ENCODE data around the gene HTR7. TPM values are rescaled to one million over a fixed set of nuclear protein-coding genes. Genes with fewer than 3 reads are reported as not detected.
A peak's percentile ranks its signal among the peaks of the same experiment; 100 is the strongest.

HTR7 gene
- total RNA-seq, 2 experiments from 2014 or later: 0.08 TPM

DNA sequence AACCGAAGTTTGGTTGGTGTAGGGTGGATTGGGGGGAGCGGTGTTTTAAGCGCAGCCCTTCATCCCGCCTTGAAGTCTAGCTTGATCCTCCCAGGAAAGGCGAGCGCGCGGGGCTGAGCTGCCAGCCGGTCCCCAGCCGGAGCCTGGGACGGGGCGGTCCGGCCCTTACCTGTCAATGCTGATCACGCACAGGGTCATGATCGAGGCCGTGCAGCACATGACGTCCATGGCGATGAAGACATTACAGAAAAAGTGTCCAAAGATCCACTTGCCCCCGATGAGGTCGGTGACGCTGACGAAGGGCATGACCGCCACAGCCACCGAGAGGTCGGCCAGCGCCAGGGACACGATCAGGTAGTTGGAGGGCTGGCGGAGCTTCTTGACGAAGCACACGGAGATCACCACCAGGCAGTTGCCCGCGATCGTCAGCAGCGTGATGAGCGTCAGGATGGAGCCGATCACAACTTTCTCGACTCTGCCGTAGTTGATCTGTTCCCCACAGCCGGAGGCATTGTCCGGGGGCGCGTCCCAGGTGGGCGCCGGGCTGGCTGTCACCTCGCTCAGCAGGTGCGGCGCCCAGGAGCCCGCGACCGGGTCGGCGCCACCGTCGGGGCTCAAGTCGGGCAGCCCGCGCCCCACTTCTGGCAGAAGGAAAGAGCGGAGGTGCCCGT is 740 bp downstream of the HTR7 start:
- Mint-ChIP-seq H3K9me3 (no peaks in the 10 kb centered on the region), H3K27me3 (peaks cover 84% of the 10 kb centered on the region)

DNA sequence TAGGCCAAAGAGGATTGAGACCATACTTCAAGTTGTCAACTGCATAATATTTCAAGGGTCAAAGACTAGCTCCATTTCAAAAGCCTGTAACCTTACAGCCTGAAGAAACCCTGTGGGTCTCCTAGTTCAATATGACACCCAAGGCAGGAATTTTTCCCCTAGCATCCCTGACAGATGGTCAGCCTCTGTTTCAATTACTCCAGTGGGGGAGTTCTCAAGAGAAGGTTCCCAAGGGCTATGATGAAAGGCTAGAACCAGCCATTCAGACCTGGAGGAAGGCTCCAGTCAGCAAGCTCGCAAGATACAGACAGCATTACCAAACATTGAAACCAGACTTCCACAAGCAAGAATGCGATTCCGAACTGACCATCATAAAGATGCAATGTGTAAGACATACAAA is 1.6 kb downstream of the HTR7 start:
- ChIA-PET CTCF (interaction anchor here (1.7 kb wide), 1 partner anchor 10 kb away, joined by 6 read pairs; no protein-coding TSS in a partner anchor), POLR2A (interaction anchor here (1.1 kb wide), 1 partner anchor 15 kb away, joined by 3 read pairs; the partner anchor contains the start of gene RPP30)
- H3K27me3 Mint-ChIP-seq: peaks cover 85% of the 10 kb centered on the region
- ATAC-seq (ENCODE audit: poor library complexity) (no peak), DNase-seq (no peak)
- H3K36me3 Mint-ChIP-seq (ENCODE audit: low read depth): no peaks in the 10 kb centered on the region
- peaks cover 6% of the 10 kb centered on the region for H3K4me1 Mint-ChIP-seq (ENCODE audit: low read depth)
- no peak overlapping the region for H3K4me3 ChIP-seq (ENCODE audit: low read length)
- H3K4me1 ChIP-seq (ENCODE audit: insufficient read depth, low read length): peaks cover 15% of the 10 kb centered on the region
- H3K27ac Mint-ChIP-seq: no peak overlapping the region
- H3K27ac ChIP-seq (ENCODE audit: low read depth in 1 of 2, low read length in 2 of 2): no peak overlapping the region
- peaks cover 2% of the 10 kb centered on the region for H3K9me3 Mint-ChIP-seq
- H3K27me3 ChIP-seq (ENCODE audit: control insufficient read depth in 1 of 2, insufficient read depth in 2 of 2, low read length in 2 of 2): peaks cover 34 to 63% of the 10 kb centered on the region in 2 experiments
- H3K36me3 ChIP-seq (ENCODE audit: insufficient read depth, low read length): no peaks in the 10 kb centered on the region
- H3K9me3 ChIP-seq (ENCODE audit: control insufficient read depth in 1 of 2, insufficient read depth in 1 of 2, low read length in 2 of 2): peaks cover 5 to 9% of the 10 kb centered on the region in 2 experiments
- intact Hi-C loops (cut with DNase I, micrococcal nuclease): no loop called here
- H3K4me3 Mint-ChIP-seq: peak overlapping the region; percentile 88
- TF ChIP-seq, protein P1, sequence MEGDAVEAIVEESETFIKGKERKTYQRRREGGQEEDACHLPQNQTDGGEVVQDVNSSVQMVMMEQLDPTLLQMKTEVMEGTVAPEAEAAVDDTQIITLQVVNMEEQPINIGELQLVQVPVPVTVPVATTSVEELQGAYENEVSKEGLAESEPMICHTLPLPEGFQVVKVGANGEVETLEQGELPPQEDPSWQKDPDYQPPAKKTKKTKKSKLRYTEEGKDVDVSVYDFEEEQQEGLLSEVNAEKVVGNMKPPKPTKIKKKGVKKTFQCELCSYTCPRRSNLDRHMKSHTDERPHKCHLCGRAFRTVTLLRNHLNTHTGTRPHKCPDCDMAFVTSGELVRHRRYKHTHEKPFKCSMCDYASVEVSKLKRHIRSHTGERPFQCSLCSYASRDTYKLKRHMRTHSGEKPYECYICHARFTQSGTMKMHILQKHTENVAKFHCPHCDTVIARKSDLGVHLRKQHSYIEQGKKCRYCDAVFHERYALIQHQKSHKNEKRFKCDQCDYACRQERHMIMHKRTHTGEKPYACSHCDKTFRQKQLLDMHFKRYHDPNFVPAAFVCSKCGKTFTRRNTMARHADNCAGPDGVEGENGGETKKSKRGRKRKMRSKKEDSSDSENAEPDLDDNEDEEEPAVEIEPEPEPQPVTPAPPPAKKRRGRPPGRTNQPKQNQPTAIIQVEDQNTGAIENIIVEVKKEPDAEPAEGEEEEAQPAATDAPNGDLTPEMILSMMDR (IDR thresholded peaks at IDR 0.05): no peak

More for the DNA sequence above, 740 bp downstream of the HTR7 start:
- intact Hi-C loops (cut with DNase I, micrococcal nuclease): no loop called here
- POLR2A ChIA-PET: interaction anchor here (1.1 kb wide), 1 partner anchor 15 kb away, joined by 3 read pairs; the partner anchor contains the start of gene RPP30
- Mint-ChIP-seq H3K36me3 (ENCODE audit: low read depth) (no peaks in the 10 kb centered on the region), H3K27ac (peak overlapping the region; percentile 50), H3K4me1 (ENCODE audit: low read depth) (peaks cover 6% of the 10 kb centered on the region), H3K4me3 (peak overlapping the region; percentile 88)
- DNase-seq (peak in 4 of 14 experiments; percentile 7 to 53 (median 33)), ATAC-seq (ENCODE audit: poor library complexity) (peak; percentile 43)
- H3K27me3 ChIP-seq (ENCODE audit: control insufficient read depth in 1 of 2, insufficient read depth in 2 of 2, low read length in 2 of 2): peaks cover 34 to 62% of the 10 kb centered on the region in 2 experiments
- H3K36me3 ChIP-seq (ENCODE audit: insufficient read depth, low read length): no peaks in the 10 kb centered on the region
- no peak overlapping the region for H3K27ac ChIP-seq (ENCODE audit: low read depth in 1 of 2, low read length in 2 of 2)
- peak overlapping the region; percentile 47 for H3K4me3 ChIP-seq (ENCODE audit: low read length)
- peaks cover 0 to 5% of the 10 kb centered on the region in 2 experiments for H3K9me3 ChIP-seq (ENCODE audit: control insufficient read depth in 1 of 2, insufficient read depth in 1 of 2, low read length in 2 of 2)
- TF ChIP-seq, protein P1 (IDR thresholded peaks at IDR 0.05): no peak
- CTCF ChIA-PET: interaction anchor here (1.7 kb wide), 1 partner anchor 9 kb away, joined by 6 read pairs; no protein-coding TSS in a partner anchor
- peaks cover 15% of the 10 kb centered on the region for H3K4me1 ChIP-seq (ENCODE audit: insufficient read depth, low read length)

DNA sequence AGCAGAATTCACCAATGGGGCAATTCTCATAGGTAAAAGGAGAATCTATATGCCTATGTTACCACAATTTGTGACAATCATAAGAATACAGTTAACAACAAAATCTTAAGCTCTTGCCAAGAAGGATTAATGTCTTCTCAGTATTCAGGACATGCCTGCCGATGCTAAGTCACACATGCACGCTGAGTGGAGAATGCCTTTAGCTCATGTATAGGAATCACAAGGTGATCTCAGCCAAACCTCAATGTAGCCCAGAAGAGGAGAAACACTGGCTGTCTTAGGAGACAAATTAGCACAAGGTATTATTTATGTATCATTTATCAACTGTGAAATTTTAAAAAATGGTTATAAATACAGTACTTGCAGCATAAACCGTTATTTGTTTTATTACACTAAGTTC is 2.7 kb downstream of the HTR7 start:
- CTCF ChIA-PET: no interaction called here
- intact Hi-C loops (cut with DNase I, micrococcal nuclease): no loop called here
- peaks cover 34 to 63% of the 10 kb centered on the region in 2 experiments for H3K27me3 ChIP-seq (ENCODE audit: control insufficient read depth in 1 of 2, insufficient read depth in 2 of 2, low read length in 2 of 2)
- Mint-ChIP-seq H3K4me1 (ENCODE audit: low read depth) (peaks cover 6% of the 10 kb centered on the region), H3K27me3 (peaks cover 91% of the 10 kb centered on the region), H3K9me3 (peaks cover 11% of the 10 kb centered on the region), H3K27ac (no peak overlapping the region), H3K4me3 (no peak overlapping the region), H3K36me3 (ENCODE audit: low read depth) (peaks cover 9% of the 10 kb centered on the region)
- no peak overlapping the region for H3K4me3 ChIP-seq (ENCODE audit: low read length)
- TF ChIP-seq, protein P1 (IDR thresholded peaks at IDR 0.05): no peak
- H3K27ac ChIP-seq (ENCODE audit: low read depth in 1 of 2, low read length in 2 of 2): no peak overlapping the region
- peaks cover 15% of the 10 kb centered on the region for H3K4me1 ChIP-seq (ENCODE audit: insufficient read depth, low read length)
- DNase-seq: no peak
- POLR2A ChIA-PET: no interaction called here
- no peaks in the 10 kb centered on the region for H3K36me3 ChIP-seq (ENCODE audit: insufficient read depth, low read length)
- ATAC-seq (ENCODE audit: poor library complexity): no peak
- H3K9me3 ChIP-seq (ENCODE audit: control insufficient read depth in 1 of 2, insufficient read depth in 1 of 2, low read length in 2 of 2): peaks cover 13 to 16% of the 10 kb centered on the region in 2 experiments

All from CD4-positive, alpha-beta T cell (primary cell).